Measurements from ENCODE around the gene ACADS.

- no peak for TF ChIP-seq POLR2AphosphoS5 (IDR thresholded peaks at IDR 0.05; ENCODE audit: low read depth, low read length)
- TF ChIP-seq CTCF (IDR thresholded peaks at IDR 0.05) = no peak
- TF ChIP-seq SIN3A (IDR thresholded peaks at IDR 0.05; ENCODE audit: borderline replicate concordance, insufficient read depth, low read depth, low read length) = no peak
- no peak for TF ChIP-seq REST (IDR thresholded peaks at IDR 0.05; ENCODE audit: insufficient read depth in 1 of 2, low read depth in 2 of 2, low read length in 1 of 2)
- no peak for TF ChIP-seq TCF7L2 (IDR thresholded peaks at IDR 0.05; ENCODE audit: low read depth, low read length)
These were observed 16.1 kb downstream of the ACADS start for GRCh38 chr12:120741476-120742421.
